SH-SY5Y (cell line): ENCODE measurements around the gene PRR33.

Source experiments
- GATA2 ChIP-seq: IDR thresholded peaks from 2 replicates; pipeline ENCODE4 v1.6.1; 2011; ENCODE audit warnings: mild to moderate bottlenecking, low read depth, low read length
- GATA3 ChIP-seq: IDR thresholded peaks from 2 replicates; pipeline ENCODE4 v1.6.1; 2011; ENCODE audit warnings: low read depth, mild to moderate bottlenecking, low read length, moderate library complexity

Gene PRR33

DNA sequence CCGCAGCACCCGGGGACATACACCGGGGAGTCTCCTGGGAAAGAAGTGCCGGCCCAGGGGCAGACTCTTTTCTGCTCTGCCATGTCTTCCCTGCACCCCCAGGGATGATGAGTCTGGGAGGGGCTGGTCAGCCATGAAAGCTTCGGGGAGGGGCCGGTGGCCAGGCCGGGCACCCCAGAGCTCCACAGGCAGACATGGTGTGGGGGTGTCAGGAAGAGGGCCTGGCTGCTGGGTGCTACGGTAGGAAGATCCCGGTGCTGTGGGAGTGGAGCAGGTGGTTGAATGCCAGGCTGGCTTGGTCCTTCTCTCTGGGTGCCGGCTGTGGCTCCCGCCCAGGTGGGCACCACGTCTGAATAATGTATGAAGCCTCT is 21.4 kb downstream of the PRR33 start:
- TF ChIP-seq GATA3 (no peak), GATA2 (no peak)

DNA sequence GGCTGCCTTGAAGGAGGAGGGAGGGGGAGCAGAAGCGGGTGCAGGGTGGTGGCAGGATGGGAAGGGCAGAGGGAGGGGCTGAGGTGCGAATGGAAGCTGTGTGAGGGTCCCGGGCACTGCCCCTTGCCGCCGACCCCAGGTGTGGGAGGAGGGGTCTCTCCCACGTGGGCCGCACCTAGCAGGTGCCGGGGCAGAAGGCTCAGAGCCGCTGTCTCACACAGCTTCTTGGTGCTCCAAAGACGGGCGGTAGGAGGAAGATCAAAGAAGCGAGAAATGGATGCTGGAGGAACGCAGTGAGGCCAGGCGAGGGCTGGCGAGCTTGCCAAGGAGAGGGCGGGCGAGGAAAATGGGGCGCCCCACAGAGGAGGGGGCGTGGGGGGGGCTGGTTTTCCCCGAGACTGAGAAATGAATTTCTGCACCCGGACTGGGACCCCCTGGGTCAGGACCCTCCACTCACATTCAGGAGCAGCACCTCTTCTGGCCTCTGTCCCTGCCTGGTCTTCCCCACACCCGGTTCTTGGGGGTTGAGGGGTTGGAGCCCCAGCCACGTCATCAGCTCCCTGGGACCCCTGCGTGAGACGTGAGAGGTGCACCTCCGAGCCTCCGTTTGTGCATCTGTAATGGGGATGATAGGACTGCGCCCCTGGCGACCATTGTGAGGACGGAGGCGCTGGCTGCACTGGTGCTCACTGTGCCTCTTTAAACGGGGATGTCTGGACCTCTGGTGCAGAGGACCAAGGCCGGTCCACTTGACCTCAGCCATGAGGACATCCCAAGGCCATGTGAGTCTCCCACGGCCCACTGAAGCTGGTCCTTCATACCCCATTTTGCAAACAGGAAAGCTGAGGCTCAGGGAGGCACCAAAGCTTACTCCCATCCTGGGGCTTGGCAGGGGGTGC is 22.0 kb downstream of the PRR33 start:
- TF ChIP-seq GATA2: no peak
- TF ChIP-seq GATA3: no peak

- TF ChIP-seq GATA3 (no peak), GATA2 (no peak)
These were observed 22.9 kb downstream of the PRR33 start for GRCh38 chr11:1868636-1869291.

- TF ChIP-seq GATA3: no peak
- no peak for TF ChIP-seq GATA2
These were observed 23.5 kb downstream of the PRR33 start for GRCh38 chr11:1868056-1868635.

- no peak for TF ChIP-seq GATA2
- TF ChIP-seq GATA3: no peak
These were observed 24.3 kb downstream of the PRR33 start for GRCh38 chr11:1867381-1867780.

DNA sequence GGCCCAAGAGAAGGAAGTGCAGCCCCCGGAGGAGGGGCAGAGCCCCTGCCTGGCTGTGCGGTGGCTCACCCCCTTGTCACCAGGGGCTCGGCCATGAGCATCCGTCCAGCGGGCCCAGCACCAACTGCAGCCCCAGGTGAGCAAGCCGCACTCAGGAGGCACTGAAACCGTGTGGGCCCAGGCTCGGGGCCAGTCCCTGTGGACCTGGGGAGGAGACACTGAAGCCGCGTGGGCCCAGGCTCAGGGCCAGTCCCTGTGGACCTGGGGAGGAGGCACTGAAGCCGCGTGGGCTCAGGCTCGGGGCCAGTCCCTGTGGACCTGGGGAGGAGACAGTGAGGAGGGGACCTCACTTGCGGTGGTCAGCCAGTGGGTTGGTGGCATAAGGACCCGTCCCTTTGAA is 24.9 kb downstream of the PRR33 start:
- TF ChIP-seq GATA3 (no peak), GATA2 (no peak)

- TF ChIP-seq GATA3 (no peak), GATA2 (no peak)
These were observed 25.5 kb downstream of the PRR33 start for GRCh38 chr11:1866226-1866625.

GRCh38 chr11:1864831-1865665 is 26.6 kb downstream of the PRR33 start:
- TF ChIP-seq GATA3 (no peak), GATA2 (no peak)

- no peak for TF ChIP-seq GATA3
- no peak for TF ChIP-seq GATA2
These were observed 27.5 kb downstream of the PRR33 start for GRCh38 chr11:1864231-1864630.

- TF ChIP-seq GATA2 (no peak), GATA3 (no peak)
These were observed 28.1 kb downstream of the PRR33 start for GRCh38 chr11:1863352-1864216.

DNA sequence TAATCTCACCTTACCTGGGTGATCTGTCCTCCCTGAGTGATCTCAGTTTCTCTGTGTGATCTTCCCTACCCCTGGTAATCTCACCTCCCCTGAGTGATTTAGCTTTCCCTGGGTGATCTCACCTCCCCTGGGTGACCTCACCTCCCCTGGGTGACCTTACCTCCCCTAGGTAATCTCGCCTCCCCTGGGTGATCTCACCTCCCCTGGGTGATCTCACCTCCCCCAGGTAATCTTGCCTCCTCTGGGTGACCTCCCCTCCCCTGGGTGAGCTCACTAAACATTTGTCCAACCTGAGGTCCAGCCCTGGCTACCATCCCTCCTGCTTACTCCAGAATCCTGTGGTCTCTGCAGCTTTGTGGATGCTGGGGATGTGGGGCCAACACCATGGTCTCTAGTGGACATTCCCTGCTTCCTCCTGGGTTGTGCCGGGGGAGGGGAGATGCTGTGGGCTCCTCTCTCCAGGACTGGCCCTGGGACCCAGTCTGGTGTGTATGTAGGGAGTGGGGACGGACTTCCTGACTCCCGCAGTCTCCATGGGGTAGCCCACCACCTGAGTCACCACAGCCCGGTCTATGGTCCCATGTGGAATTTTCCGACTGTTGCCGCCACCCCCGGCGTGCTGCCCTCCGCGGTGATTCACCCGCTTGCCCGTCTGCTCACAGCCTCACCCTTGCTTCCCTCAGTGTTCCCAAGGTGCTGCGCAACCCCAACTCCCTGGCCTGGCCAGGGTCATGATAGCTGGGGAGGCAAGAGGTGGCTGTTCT is 28.9 kb downstream of the PRR33 start:
- TF ChIP-seq GATA2: no peak
- TF ChIP-seq GATA3: no peak
